GM12873 (cell line): Measurements from ENCODE around the gene MCC.

Experiments
- CTCF ChIP-seq: IDR thresholded peaks from 2 replicates; pipeline ENCODE4 v1.5.1; 2012; ENCODE audit warnings: low read depth, mild to moderate bottlenecking, moderate library complexity, low read length, control low read depth; ENCODE audit not compliant: insufficient read depth; ENCODE audit errors: missing control alignments

The MCC gene

GRCh38 chr5:113153512-113154097 is 334.6 kb downstream of the MCC start:
- TF ChIP-seq CTCF, result no peak

GRCh38 chr5:113152380-113152740 is 335.9 kb downstream of the MCC start:
- TF ChIP-seq CTCF, result no peak

- TF ChIP-seq CTCF, result no peak
Measured at GRCh38 chr5:113151641-113152379, 336.4 kb downstream of the MCC start.

- no peak for TF ChIP-seq CTCF
Measured at GRCh38 chr5:113150821-113151220, 337.4 kb downstream of the MCC start.

- TF ChIP-seq CTCF, result no peak
Measured at GRCh38 chr5:113150221-113150620, 338.0 kb downstream of the MCC start.

- no peak for TF ChIP-seq CTCF
Measured at GRCh38 chr5:113147537-113147936, 340.7 kb downstream of the MCC start.

- TF ChIP-seq CTCF, result no peak
Measured at GRCh38 chr5:113147101-113147508, 341.1 kb downstream of the MCC start.
